GM03348 (cell line): Measurements from ENCODE around the gene CLCA1.
A peak's percentile ranks its signal among the peaks of the same experiment; 100 is the strongest.
"Not testable (repeated sequence)": the region's sequence is repeated elsewhere in the genome, so short reads cannot be mapped to it uniquely, and the experiment has no call there.

Source experiments
- DNase-seq: peaks from one replicate; pipeline ENCODE4 v3.0.0; 2012; ENCODE audit warnings: low spot score

The CLCA1 gene

GRCh38 chr1:86466109-86466844 lies 2.5 kb upstream of the CLCA1 start:
- no peak for DNase-seq

DNA sequence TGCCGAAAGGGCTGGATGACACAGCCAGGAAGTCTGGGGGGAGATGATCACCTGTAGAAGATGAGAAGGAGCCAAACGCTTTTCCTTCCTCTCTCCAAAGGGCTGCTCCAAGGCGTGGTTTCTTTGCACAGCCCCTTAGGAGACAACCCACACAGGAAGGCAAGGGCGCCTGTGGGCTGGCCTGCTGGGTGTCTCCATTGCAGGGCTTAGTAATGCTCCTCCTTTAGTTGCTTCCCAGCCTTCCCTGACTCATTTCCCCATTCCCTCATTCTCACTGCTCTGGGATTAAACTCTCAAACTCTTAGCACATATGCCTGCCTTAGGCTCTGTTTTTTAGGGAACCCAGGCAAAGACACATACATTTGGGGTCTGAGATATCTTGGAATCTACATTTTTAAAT lies 1.7 kb upstream of the CLCA1 start:
- peak; percentile 27 for DNase-seq

DNA sequence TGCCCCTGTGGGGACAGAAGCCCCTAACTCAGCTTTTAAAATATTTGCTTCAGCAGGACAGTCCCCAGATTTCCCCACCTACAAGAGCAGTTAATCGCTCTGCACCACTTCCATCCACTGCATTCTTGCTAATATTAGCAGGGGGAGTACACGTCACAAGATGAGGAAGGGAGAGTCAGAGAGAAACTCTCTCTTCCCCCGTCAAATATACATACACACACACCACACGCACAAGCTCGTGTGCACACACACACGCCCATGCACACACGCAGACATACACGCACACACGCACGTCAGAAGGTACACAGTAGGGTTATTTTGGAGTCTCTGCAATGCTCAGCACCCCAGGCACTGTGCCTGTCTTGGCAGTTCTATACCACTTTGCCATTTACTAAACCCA lies 2.1 kb downstream of the CLCA1 start:
- DNase-seq, result no peak

DNA sequence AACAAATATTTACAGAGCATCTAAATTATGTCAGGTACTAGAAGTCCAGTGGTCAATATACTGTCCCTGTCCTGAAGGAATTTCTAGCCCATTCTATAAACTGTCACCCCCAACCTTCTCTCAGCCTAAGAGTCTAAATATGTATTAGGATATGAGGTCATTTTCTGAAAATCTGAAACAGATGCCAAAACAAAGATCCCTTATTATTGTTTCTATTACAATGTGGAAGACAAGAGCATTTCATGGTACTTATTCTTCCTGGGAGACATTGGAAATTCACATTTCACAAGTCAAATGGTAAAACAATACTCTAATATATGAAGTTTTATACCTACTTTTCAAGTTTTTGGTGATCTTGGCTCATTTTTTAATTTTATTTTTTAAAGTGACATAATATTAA lies 2.6 kb downstream of the CLCA1 start:
- DNase-seq, result peak; percentile 11

- no peak for DNase-seq
These were observed 3.4 kb downstream of the CLCA1 start for GRCh38 chr1:86472152-86472551.

- DNase-seq, result no peak
These were observed 4.0 kb downstream of the CLCA1 start for GRCh38 chr1:86472767-86473166.

- no peak for DNase-seq
These were observed 8.5 kb downstream of the CLCA1 start for GRCh38 chr1:86477256-86477655.

- DNase-seq, result peak; percentile 11
These were observed 9.0 kb downstream of the CLCA1 start for GRCh38 chr1:86477682-86478081.

DNA sequence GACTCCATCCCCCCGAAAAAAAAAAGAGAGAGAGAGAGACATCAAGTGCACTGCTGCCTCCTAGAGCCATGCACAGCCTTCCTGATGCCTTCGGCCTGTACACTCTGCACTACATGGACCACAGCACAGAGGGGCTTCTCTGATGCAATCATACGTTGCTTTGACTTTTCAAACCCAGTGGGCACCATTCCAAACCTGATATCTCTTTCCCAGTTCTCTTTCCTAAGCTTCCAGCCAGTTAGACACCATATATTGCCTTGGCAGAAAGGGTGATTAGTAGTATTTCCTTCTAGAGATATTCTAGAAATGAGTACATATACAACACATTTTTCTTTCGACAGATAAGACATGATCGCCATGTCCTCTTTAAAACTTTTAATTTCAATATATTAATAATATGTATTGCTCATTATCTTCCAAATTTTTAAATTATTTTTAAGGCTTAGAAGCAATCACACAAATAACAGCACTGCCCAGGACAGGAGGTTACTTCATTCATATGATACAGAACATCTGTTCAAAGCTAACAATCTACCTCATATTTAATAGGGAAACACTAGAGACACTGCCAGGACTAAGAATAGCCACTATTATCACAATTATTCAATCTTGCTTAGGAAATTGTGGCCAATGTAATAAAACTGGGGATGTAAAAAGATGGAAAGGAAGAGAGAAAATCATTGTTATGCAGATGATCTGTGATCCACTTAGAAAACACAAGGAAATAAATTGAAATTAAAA lies 9.9 kb downstream of the CLCA1 start:
- DNase-seq, result no peak

GRCh38 chr1:86481966-86482365 lies 13.2 kb downstream of the CLCA1 start:
- no peak for DNase-seq

DNA sequence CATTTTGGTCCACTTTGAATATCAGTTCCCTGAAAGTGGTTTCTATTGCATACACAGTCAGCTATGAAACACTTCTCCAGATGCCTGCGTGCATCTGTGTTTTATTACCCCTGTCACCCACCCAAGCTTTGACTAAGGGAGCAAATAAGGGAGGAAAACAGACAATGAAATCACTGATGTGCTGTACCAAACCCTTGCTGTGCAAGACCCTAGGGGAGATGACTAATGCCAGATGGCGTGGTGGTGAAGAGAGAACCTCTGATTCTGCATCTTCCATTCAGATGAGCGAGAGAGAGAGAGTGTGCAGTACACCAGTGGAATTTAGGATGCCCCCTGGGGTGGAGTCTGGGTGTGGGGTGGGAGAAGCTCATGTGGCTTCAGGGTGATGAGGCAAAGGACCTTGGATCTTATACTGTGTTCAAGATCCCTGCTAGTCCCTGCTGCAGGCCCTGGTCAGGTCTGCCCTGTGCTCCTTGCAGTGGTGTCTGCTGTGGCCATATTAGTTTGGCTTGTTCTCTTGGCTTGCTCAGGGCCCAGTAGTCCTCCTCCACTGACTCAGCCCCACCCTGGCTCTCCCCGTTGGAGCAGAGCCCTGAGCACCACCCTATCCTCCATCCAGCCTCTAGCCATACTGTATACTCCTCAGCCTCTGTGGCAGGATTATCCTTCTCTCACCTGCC lies 18.5 kb downstream of the CLCA1 start:
- DNase-seq, result peak; percentile 88

- no peak for DNase-seq
These were observed 19.0 kb downstream of the CLCA1 start for GRCh38 chr1:86487811-86488141.

DNA sequence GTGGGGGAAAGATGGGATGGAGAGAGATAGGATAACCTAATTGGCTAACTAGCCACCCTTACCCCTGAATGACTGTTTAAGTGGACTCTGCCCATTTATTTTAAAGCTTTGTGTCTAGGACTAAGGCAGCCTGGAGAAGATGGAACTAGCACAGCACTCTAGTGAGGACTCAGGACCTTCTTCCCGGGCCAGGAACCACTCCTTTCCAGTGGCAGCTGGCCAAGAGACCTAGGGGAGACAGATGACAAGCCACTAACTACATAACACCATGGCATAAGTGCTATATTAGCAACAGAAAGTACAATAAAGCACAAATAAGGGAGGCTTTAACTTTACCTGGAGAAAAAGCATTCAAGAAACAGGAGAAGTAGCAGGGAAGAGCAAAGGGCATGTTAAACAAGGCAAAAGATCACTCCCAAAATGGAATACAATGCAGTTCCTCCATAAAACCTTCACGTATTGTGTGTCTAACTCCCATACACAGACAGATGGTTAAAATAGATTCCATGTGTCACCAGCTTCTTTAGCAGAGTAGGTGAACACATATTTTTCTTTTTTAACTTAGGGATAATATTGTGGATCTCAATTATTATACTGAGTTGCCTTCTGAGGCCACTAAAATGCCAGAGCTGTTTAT lies 20.6 kb downstream of the CLCA1 start:
- no peak for DNase-seq

GRCh38 chr1:86491171-86491950 lies 22.6 kb downstream of the CLCA1 start:
- no peak for DNase-seq

GRCh38 chr1:86498281-86498680 lies 29.6 kb downstream of the CLCA1 start:
- DNase-seq, result no peak

DNA sequence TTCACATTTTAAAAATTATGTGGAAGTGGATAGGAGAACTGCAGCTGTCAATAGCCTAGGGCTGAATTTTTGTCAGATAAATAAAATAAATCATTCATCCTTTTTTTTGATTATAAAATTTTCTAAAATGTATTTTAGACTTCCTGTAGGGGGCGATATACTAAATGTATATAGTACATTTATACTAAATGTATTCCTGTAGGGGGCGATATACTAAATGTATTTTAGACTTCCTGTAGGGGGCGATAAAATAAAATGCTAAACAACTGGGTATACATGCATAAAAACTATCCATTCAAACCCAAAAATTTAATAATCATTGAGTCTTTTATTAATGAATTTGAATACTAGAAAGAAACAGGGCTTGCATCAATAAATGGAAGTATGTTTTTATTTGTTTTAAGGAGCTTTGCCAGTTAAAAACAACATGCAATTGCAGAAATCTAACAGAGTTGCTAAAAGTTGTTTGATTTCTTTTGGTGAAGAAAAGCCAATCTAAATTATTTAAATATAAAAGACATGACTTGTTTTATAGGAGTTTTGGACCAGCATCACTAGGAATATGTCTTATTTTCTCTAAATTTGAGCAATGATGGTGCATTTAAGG lies 31.4 kb downstream of the CLCA1 start:
- DNase-seq, result no peak

GRCh38 chr1:86500714-86501113 lies 32.0 kb downstream of the CLCA1 start:
- DNase-seq, result peak; percentile 18

DNA sequence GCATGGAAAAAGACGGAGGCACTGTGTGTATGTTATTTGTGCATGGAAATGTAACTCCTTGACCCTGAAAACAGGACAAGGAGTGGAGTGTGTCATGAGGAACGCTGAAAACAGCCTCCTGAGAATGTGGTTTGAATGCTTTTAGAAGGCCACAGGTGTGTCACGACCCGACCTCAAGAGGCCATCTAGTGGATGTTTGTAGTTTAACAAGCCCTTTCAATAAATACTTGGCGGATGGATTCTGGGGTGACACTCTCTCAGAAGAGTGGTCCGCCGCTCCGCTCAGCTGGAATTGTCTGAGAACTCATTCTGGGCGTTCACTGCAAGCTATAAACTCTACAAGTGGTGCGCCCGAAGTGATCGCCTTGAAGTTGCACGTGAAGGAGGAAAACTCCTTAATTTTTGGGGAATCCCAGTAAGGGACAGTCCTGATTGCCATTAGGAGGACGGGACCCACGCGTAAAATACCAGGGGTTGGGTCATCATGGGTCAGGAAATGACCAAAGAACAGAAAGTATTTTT lies 33.5 kb downstream of the CLCA1 start:
- DNase-seq, result not testable (repeated sequence)

- DNase-seq, result no peak
These were observed 34.1 kb downstream of the CLCA1 start for GRCh38 chr1:86502721-86503405.

- no peak for DNase-seq
These were observed 34.8 kb downstream of the CLCA1 start for GRCh38 chr1:86503406-86504136.
